ENCODE measurements around the gene CIB2.

- TF ChIP-seq, protein P1, sequence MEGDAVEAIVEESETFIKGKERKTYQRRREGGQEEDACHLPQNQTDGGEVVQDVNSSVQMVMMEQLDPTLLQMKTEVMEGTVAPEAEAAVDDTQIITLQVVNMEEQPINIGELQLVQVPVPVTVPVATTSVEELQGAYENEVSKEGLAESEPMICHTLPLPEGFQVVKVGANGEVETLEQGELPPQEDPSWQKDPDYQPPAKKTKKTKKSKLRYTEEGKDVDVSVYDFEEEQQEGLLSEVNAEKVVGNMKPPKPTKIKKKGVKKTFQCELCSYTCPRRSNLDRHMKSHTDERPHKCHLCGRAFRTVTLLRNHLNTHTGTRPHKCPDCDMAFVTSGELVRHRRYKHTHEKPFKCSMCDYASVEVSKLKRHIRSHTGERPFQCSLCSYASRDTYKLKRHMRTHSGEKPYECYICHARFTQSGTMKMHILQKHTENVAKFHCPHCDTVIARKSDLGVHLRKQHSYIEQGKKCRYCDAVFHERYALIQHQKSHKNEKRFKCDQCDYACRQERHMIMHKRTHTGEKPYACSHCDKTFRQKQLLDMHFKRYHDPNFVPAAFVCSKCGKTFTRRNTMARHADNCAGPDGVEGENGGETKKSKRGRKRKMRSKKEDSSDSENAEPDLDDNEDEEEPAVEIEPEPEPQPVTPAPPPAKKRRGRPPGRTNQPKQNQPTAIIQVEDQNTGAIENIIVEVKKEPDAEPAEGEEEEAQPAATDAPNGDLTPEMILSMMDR (IDR thresholded peaks at IDR 0.05) = no peak
- TF ChIP-seq POLR2A (IDR thresholded peaks at IDR 0.05) = no peak
These were observed 32.8 kb upstream of the CIB2 start for GRCh38 chr15:78164010-78164409.
